Measurements from ENCODE around the gene NUBPL.

DNA sequence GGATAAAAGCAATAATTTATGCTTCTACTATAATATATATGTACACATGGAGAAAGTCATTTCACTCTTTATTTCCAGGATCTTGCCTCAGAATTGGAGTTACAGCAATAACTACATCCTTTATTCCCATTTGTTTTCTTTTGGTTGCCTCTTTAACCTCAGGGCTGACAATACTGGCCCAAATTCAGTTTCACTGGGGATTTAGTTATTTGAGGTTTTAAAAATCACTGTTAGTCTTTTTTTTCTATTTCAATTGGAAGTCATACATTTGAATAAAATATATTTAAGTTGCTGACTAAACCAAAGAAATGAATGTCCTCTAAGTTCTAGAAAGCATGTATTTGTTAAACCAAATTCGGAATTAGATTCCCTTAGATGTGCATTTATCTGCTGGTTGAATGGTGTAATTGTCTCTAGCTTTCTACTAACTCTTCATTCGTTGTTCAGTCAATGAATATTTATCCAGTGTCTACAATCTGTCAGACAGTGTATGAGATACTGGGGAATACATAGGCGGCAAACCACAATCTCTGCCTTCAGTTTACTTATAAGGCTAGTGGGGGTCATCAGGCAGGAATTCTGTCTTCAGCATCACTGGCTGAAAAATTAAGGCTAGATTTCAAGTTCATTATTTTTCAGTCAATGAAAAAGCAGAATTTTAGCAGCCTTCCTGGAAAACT, 325.1 kb downstream of the NUBPL start:
- TF ChIP-seq, protein P1, sequence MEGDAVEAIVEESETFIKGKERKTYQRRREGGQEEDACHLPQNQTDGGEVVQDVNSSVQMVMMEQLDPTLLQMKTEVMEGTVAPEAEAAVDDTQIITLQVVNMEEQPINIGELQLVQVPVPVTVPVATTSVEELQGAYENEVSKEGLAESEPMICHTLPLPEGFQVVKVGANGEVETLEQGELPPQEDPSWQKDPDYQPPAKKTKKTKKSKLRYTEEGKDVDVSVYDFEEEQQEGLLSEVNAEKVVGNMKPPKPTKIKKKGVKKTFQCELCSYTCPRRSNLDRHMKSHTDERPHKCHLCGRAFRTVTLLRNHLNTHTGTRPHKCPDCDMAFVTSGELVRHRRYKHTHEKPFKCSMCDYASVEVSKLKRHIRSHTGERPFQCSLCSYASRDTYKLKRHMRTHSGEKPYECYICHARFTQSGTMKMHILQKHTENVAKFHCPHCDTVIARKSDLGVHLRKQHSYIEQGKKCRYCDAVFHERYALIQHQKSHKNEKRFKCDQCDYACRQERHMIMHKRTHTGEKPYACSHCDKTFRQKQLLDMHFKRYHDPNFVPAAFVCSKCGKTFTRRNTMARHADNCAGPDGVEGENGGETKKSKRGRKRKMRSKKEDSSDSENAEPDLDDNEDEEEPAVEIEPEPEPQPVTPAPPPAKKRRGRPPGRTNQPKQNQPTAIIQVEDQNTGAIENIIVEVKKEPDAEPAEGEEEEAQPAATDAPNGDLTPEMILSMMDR (conservative IDR thresholded peaks at IDR 0.05; ENCODE audit: low read length), result no peak
- TF ChIP-seq EZH2phosphoT487 (IDR thresholded peaks at IDR 0.05; ENCODE audit: borderline replicate concordance, low read depth, low read length), result no peak
